ENCODE data around the gene CEP63. TPM values are rescaled to one million over a fixed set of nuclear protein-coding genes. Genes with fewer than 3 reads are reported as not detected.

The CEP63 gene
- total and polyA plus RNA-seq, 2 of the 8 experiments (the other 6 are each of a cell fraction or from before 2014, with no cell fraction given) = 5.3 to 18.2 TPM

GRCh38 chr3:134613006-134613520 is 127.2 kb downstream of the CEP63 start:
- POLR2A ChIA-PET (ENCODE audit: partially characterized antibody) = no interaction called here
- Histone ChIP-seq H3K79me1 (ENCODE audit: low read depth, low read length) (no peaks in the 10 kb centered on the region), H3K4me3 (ENCODE audit: extremely low read depth in 1 of 4, insufficient read depth in 2 of 4, low read depth in 3 of 4, low read length in 4 of 4) (no peak overlapping the region), H3K27me3 (replicated peaks in 1 of 4; ENCODE audit: control insufficient read depth in 3 of 4, extremely low read depth in 1 of 4, insufficient read depth in 3 of 4, low read length in 3 of 4) (no peaks in the 10 kb centered on the region; a peak in 1 of 7 replicates), H3K27ac (ENCODE audit: low read depth, low read length) (no peak overlapping the region), H3K23me2 (ENCODE audit: low read depth, low read length) (no peaks in the 10 kb centered on the region), H4K91ac (replicated peaks; ENCODE audit: insufficient read length, low read length) (no peak overlapping the region), H3K9ac (replicated peaks in 1 of 4; ENCODE audit: extremely low read depth in 1 of 4, low read depth in 3 of 4, low read length in 3 of 4) (no peak overlapping the region), H2AK5ac (ENCODE audit: low read depth, low read length) (no peak overlapping the region), H3K18ac (ENCODE audit: extremely low read depth, low read length) (no peak overlapping the region), H3K4ac (replicated peaks; ENCODE audit: insufficient read length, low read depth, low read length) (no peak overlapping the region), H2BK20ac (ENCODE audit: low read length) (no peak overlapping the region), H2BK15ac (ENCODE audit: low read length) (no peak overlapping the region), H4K5ac (ENCODE audit: insufficient read length, low read depth, low read length) (no peak overlapping the region), H4K20me1 (replicated peaks in 1 of 2; ENCODE audit: control insufficient read depth in 1 of 2, insufficient read depth in 2 of 2, low read length in 2 of 2) (peaks cover 0 to 2% of the 10 kb centered on the region in 2 experiments), H2BK5ac (ENCODE audit: low read depth, low read length) (no peak overlapping the region), H3K56ac (replicated peaks; ENCODE audit: insufficient read length, low read depth, low read length) (no peak overlapping the region), H3K79me2 (ENCODE audit: control insufficient read depth in 1 of 2, insufficient read depth in 2 of 2, low read length in 2 of 2) (no peaks in the 10 kb centered on the region), H2BK12ac (ENCODE audit: low read depth, low read length) (no peak overlapping the region), H2AFZ (ENCODE audit: low read length) (no peak overlapping the region), H3K4me1 (replicated peaks in 1 of 4; ENCODE audit: control insufficient read depth in 3 of 4, insufficient read depth in 4 of 4, low read length in 3 of 4) (no peaks in the 10 kb centered on the region), H3K23ac (ENCODE audit: insufficient read length) (no peak overlapping the region), H3K4me2 (ENCODE audit: insufficient read depth in 1 of 2, low read depth in 2 of 2, low read length in 2 of 2) (no peak overlapping the region), H3K14ac (ENCODE audit: insufficient read length) (no peak overlapping the region), H3K36me3 (ENCODE audit: control insufficient read depth in 2 of 4, insufficient read depth in 4 of 4, low read length in 3 of 4) (no peaks in the 10 kb centered on the region), H4K8ac (ENCODE audit: extremely low read depth, insufficient read depth, low read length) (no peak overlapping the region; the same call in 1 of the 2 replicates), H2BK120ac (replicated peaks; ENCODE audit: low read depth, low read length) (no peak overlapping the region), H3K9me3 (ENCODE audit: insufficient read depth in 2 of 2, low read depth in 1 of 2, low read length in 1 of 2) (no peaks in the 10 kb centered on the region)
- no peak for FAIRE-seq
- CTCF ChIA-PET (ENCODE audit: partially characterized antibody) = interaction anchor here (1.4 to 2.4 kb wide), 2 partner anchors 12 to 142 kb away, joined by 5 to 18 read pairs; no protein-coding TSS in a partner anchor
- 77% methylated on average over 6 of the region's 6 CpGs; no CpG with 5 or more reads in 1 of the 2 experiments for WGBS, 2 experiments (ENCODE audit: extremely low coverage in 1 of 2, insufficient coverage in 1 of 2, insufficient read length in 1 of 2, insufficient replicate concordance in 2 of 2, low coverage in 1 of 2, low lambda C conversion rate in 2 of 2, missing lambda C conversion rate in 1 of 2)
- peak in 1 of 2 experiments; percentile 16 for DNase-seq (ENCODE audit: low read depth in 1 of 2, low spot score in 2 of 2)
- no peak for TF ChIP-seq CBX5 (IDR thresholded peaks at IDR 0.05; ENCODE audit: low read depth, low read length)
- TF ChIP-seq CEBPB (IDR thresholded peaks at IDR 0.05; ENCODE audit: low read depth, low read length) = no peak
- TF ChIP-seq KDM4A (IDR thresholded peaks at IDR 0.05; ENCODE audit: low read depth, low read length, severe bottlenecking) = no peak

Data from H1 (cell line).